Gastrocnemius medialis (tissue), 4 donors: ENCODE results near the gene MEF2D.

Source experiments
- POLR2A ChIP-seq, 2 donors: fragments of 450-650 bp; IDR thresholded peaks; one replicate each; pipeline ENCODE4 v1.6.1; 2017; ENCODE audit warnings: antibody characterized with exemption in 2 of 2, mild to moderate bottlenecking in 2 of 2, moderate library complexity in 2 of 2
- TF ChIP-seq, protein P1 (sequence below), 5 experiments: fragments of 450-650 bp in 3 of 5; fragments of 200-600 bp in 2 of 5; sonication (generic) in 2 of 5; IDR thresholded peaks in 4 of 5; conservative IDR thresholded peaks in 1 of 5; 1 replicate in 4 of 5; 2 replicates in 1 of 5; pipeline ENCODE4 v1.5.1; 2016 to 2019; ENCODE audit warnings: antibody characterized with exemption in 5 of 5, mild to moderate bottlenecking in 3 of 5, moderate library complexity in 3 of 5

DNA sequence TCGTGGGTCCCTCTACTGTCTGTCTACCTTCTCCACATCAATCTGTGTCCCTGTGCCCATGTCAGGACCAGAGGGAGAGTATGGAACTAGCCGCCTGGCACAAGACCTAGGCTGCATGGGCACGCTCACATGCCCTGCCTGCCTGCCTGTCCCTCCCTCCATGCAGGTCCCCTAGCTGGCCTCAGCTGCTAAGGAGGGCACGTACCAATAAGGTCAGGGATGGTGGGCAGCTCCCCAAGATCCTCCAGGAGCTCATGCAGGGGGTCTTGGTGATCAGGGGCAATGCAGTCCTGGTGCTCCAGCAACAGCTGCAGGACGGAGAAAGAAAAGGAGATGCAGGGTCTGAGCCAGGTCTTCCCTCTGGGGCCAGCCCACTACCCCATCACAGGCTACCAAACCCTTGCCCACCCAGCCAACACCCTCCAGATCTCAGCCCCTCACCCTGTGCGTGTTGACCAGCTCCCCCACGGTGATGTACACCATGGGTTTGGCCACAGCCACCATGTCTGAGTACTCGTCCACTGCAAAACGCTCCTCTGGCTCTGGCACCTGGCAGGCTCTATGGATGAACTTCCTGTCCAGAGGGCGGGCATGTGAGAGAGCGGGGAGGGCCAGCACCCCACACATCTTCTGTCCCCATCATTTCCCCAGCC lies 33.1 kb upstream of the MEF2D start:
- TF ChIP-seq, protein P1, sequence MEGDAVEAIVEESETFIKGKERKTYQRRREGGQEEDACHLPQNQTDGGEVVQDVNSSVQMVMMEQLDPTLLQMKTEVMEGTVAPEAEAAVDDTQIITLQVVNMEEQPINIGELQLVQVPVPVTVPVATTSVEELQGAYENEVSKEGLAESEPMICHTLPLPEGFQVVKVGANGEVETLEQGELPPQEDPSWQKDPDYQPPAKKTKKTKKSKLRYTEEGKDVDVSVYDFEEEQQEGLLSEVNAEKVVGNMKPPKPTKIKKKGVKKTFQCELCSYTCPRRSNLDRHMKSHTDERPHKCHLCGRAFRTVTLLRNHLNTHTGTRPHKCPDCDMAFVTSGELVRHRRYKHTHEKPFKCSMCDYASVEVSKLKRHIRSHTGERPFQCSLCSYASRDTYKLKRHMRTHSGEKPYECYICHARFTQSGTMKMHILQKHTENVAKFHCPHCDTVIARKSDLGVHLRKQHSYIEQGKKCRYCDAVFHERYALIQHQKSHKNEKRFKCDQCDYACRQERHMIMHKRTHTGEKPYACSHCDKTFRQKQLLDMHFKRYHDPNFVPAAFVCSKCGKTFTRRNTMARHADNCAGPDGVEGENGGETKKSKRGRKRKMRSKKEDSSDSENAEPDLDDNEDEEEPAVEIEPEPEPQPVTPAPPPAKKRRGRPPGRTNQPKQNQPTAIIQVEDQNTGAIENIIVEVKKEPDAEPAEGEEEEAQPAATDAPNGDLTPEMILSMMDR (IDR thresholded peaks at IDR 0.05 in 4 of 5, conservative IDR thresholded peaks at IDR 0.05 in 1 of 5): no peak
- no peak for TF ChIP-seq POLR2A (IDR thresholded peaks at IDR 0.05)
